ENCODE measurements around the gene ARHGEF11. TPM values are rescaled to one million over a fixed set of nuclear protein-coding genes. Genes with fewer than 3 reads are reported as not detected.

The ARHGEF11 gene
- total RNA-seq, 3 donors from 2014 or later: 31.1 to 50.4 (median 33.1) TPM

DNA sequence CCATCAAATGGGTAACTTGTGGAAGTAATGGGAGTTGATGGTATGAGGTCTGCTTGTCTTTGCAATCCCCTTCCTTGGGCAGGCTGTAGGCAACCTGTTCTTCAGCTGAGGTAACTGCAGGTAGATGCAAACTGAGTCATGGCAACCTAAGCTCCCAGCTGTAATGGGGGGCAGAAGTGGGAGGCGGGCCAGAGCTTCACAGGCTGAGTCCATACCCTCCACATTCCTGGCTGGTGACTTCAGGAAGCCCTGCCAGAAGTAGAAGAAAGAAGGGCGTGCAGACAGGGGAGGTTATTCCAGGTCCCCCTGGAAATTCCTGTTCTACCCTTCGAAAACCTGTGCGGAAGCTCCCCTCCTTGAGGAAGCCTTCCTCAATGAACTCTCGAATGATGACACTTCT is 44.9 kb downstream of the ARHGEF11 start:
- H3K27me3 ChIP-seq: no peaks in the 10 kb centered on the region
- no peak for TF ChIP-seq POLR2AphosphoS5 (IDR thresholded peaks at IDR 0.05)
- TF ChIP-seq, protein P1, sequence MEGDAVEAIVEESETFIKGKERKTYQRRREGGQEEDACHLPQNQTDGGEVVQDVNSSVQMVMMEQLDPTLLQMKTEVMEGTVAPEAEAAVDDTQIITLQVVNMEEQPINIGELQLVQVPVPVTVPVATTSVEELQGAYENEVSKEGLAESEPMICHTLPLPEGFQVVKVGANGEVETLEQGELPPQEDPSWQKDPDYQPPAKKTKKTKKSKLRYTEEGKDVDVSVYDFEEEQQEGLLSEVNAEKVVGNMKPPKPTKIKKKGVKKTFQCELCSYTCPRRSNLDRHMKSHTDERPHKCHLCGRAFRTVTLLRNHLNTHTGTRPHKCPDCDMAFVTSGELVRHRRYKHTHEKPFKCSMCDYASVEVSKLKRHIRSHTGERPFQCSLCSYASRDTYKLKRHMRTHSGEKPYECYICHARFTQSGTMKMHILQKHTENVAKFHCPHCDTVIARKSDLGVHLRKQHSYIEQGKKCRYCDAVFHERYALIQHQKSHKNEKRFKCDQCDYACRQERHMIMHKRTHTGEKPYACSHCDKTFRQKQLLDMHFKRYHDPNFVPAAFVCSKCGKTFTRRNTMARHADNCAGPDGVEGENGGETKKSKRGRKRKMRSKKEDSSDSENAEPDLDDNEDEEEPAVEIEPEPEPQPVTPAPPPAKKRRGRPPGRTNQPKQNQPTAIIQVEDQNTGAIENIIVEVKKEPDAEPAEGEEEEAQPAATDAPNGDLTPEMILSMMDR (IDR thresholded peaks at IDR 0.05): no peak
- no peak for TF ChIP-seq POLR2A (IDR thresholded peaks at IDR 0.05)
- H3K36me3 ChIP-seq: no peaks in the 10 kb centered on the region
- intact Hi-C loops (cut with DNase I; ENCODE audit: low total_unique reads): no loop called here
- H3K4me1 ChIP-seq: no peaks in the 10 kb centered on the region
- H3K4me3 ChIP-seq: no peak overlapping the region
- no peak for DNase-seq (ENCODE audit: low spot score in 2 of 2)
- no peak overlapping the region for H3K27ac ChIP-seq
- no peaks in the 10 kb centered on the region for H3K9me3 ChIP-seq

DNA sequence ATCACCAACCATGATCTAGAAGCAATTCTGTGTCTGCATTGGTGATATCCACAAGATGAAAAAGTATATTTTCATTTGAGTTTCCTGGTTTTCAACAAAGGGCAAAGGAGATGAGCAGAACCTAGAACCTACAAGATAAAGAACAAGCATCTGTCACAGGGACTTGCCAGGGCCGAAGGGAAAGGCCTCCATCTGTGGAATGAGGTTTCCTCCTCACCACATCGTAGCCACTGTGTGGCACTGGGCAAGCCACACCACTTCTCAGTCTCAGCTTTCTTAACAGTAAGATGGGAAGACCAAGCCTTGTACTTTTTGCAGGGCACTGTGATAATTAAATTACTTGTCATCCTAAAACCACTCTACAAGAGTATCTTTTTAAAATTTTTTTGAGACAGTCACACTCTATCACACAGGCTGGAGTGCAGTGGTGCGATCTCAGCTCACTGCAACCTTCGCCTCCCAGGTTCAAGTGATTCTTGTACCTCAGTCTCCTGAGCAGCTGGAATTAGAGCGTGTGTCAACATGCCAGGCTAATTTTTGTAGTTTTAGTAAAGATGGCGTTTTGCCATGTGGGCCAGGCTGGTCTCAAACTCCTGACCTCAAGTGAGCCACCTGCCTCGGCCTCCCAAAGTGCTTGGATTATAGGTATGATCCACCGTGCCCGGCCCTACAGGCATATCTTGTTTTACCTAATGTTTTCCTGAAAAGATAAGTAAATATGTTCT is 45.8 kb downstream of the ARHGEF11 start:
- Histone ChIP-seq H3K27ac (no peak overlapping the region), H3K9me3 (no peaks in the 10 kb centered on the region), H3K27me3 (no peaks in the 10 kb centered on the region), H3K36me3 (no peaks in the 10 kb centered on the region), H3K4me3 (no peak overlapping the region), H3K4me1 (no peaks in the 10 kb centered on the region)
- intact Hi-C loops (cut with DNase I; ENCODE audit: low total_unique reads): no loop called here
- DNase-seq (ENCODE audit: low spot score in 2 of 2): no peak
- TF ChIP-seq POLR2AphosphoS5 (IDR thresholded peaks at IDR 0.05) (no peak), POLR2A (IDR thresholded peaks at IDR 0.05) (no peak)

DNA sequence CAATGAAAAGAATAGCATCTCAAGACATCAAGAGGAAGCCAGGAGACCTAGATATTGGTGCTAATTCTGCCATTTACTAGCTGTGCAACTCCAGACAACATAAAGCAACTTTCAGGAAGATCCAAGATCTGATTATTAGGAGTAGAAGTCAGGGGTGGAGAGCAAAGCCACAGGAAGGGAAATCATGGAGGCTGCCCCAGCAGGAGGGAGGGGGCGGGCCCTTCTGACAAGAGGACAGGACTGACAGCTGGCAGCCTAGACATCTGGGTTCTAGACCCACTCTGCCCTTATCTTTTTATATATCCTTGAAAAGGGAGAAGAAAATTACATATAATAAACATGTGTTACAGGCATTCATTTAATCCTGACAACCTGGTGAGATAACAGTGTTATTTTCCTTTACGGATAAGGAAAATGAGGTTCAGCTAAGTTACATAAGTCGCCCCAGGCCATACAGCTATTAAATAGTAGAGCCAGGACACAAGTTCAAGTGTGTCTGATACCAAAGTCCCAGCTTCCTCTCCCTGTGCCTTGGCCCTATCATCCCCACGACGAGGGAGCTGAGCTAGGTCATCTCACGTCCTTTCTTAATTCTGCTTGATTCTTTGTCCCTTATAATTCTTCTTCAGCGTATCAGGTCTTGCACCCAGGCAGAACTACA is 46.6 kb downstream of the ARHGEF11 start:
- no peak overlapping the region for H3K4me3 ChIP-seq
- no peaks in the 10 kb centered on the region for H3K4me1 ChIP-seq
- no peaks in the 10 kb centered on the region for H3K9me3 ChIP-seq
- H3K27ac ChIP-seq: no peak overlapping the region
- intact Hi-C loops (cut with DNase I; ENCODE audit: low total_unique reads): no loop called here
- H3K27me3 ChIP-seq: no peaks in the 10 kb centered on the region
- TF ChIP-seq POLR2A (IDR thresholded peaks at IDR 0.05): no peak
- no peak for TF ChIP-seq POLR2AphosphoS5 (IDR thresholded peaks at IDR 0.05)
- TF ChIP-seq, protein P1 (IDR thresholded peaks at IDR 0.05): no peak
- H3K36me3 ChIP-seq: no peaks in the 10 kb centered on the region
- no peak for DNase-seq (ENCODE audit: low spot score in 2 of 2)

DNA sequence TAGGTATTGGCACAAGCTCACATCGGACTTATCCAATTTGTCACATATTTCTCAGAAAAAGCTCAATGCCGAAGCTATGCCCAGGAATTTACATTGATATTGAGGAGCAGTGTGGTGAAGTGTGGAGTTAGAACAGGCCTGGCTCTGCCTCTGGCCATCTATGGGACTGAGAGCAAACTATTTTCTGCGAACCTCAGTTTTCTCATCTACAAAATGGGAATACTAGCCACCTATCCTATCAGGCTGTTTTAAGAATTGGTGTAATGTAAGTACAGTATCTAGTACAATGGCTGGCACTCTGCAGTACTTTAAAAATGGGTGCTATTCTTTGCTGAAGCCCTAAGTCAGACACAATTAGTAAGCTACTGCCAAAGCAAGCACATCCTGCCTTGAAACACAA is 47.2 kb downstream of the ARHGEF11 start:
- H3K27me3 ChIP-seq: no peaks in the 10 kb centered on the region
- TF ChIP-seq POLR2AphosphoS5 (IDR thresholded peaks at IDR 0.05) (no peak), POLR2A (IDR thresholded peaks at IDR 0.05) (no peak)
- TF ChIP-seq, protein P1 (IDR thresholded peaks at IDR 0.05): no peak
- H3K27ac ChIP-seq: no peak overlapping the region
- H3K36me3 ChIP-seq: no peaks in the 10 kb centered on the region
- no peak for DNase-seq (ENCODE audit: low spot score in 2 of 2)
- H3K4me1 ChIP-seq: no peaks in the 10 kb centered on the region
- intact Hi-C loops (cut with DNase I; ENCODE audit: low total_unique reads): no loop called here
- H3K4me3 ChIP-seq: no peak overlapping the region
- no peaks in the 10 kb centered on the region for H3K9me3 ChIP-seq

DNA sequence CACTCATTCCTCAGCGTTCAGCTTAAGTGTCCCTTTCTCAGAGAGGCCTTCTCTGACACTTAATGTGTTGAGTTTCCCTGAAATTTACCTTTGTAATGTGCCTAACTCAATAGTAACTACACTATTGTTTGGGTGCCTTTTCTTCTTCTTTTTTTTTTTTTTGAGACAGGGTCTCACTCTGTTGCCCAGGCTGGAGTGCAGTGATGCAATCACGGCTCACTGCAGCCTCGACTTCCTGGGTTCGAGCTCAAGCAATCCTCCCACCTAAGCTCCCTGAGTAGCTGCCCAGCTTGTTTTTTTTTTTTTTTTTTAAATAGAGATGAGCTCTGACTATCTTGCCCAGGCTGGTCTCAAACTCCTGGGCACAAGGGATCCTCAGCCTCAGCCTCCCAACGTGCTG is 50.1 kb downstream of the ARHGEF11 start:
- H3K4me1 ChIP-seq: no peaks in the 10 kb centered on the region
- H3K9me3 ChIP-seq: no peaks in the 10 kb centered on the region
- H3K36me3 ChIP-seq: no peaks in the 10 kb centered on the region
- H3K27me3 ChIP-seq: no peaks in the 10 kb centered on the region
- no peak for DNase-seq (ENCODE audit: low spot score in 2 of 2)
- no peak overlapping the region for H3K4me3 ChIP-seq
- TF ChIP-seq POLR2A (IDR thresholded peaks at IDR 0.05) (no peak), POLR2AphosphoS5 (IDR thresholded peaks at IDR 0.05) (no peak)
- TF ChIP-seq, protein P1 (IDR thresholded peaks at IDR 0.05): no peak
- no peak overlapping the region for H3K27ac ChIP-seq
- intact Hi-C loops (cut with DNase I; ENCODE audit: low total_unique reads): no loop called here
